ENCODE measurements around the gene FBXO40.

GRCh38 chr3:121662742-121663141 lies 69.6 kb downstream of the FBXO40 start:
- TF ChIP-seq CTCF (conservative IDR thresholded peaks at IDR 0.05; ENCODE audit: low read depth, low read length) (no peak), EZH2 (IDR thresholded peaks at IDR 0.05; ENCODE audit: borderline replicate concordance, low read depth, low read length, poor library complexity, severe bottlenecking) (no peak)
